K562 (cell line): ENCODE measurements around the gene ECD. TPM values are rescaled to one million over a fixed set of nuclear protein-coding genes. Genes with fewer than 3 reads are reported as not detected.

Experiments used
- DIDO1 ChIP-seq: fragments of 450-650 bp; IDR thresholded peaks from 2 replicates; pipeline ENCODE4 v1.6.1; 2016; ENCODE audit warnings: low read depth, missing biosample characterization, missing genetic modification characterization
- E2F1 ChIP-seq: sonication (generic); formaldehyde crosslinking; IDR thresholded peaks from 2 replicates; pipeline ENCODE4 v1.8.1; 2023; ENCODE audit warnings: mild to moderate bottlenecking, missing genetic modification reagents, moderate library complexity
- FIP1L1 ChIP-seq: fragments of 200-400 bp; formaldehyde crosslinking; IDR thresholded peaks from 2 replicates; pipeline ENCODE4 v1.6.1; 2018; ENCODE audit warnings: mild to moderate bottlenecking, low read depth, low read length; ENCODE audit not compliant: poor library complexity, severe bottlenecking
- FOXO4 ChIP-seq: fragments of 450-650 bp; formaldehyde crosslinking; IDR thresholded peaks from 2 replicates; pipeline ENCODE4 v1.4.0; 2020; ENCODE audit warnings: mild to moderate bottlenecking, moderate library complexity
- HBP1 ChIP-seq: fragments of 450-650 bp; formaldehyde crosslinking; IDR thresholded peaks from 2 replicates; pipeline ENCODE4 v1.4.0; 2022; ENCODE audit warnings: missing genetic modification characterization
- HNRNPL ChIP-seq: fragments of 200-400 bp; formaldehyde crosslinking; IDR thresholded peaks from 2 replicates; pipeline ENCODE4 v1.6.1; 2017; ENCODE audit warnings: low read depth, mild to moderate bottlenecking, low read length
- JUN ChIP-seq, 2 experiments: sonication (generic) in 1 of 2; formaldehyde crosslinking in 1 of 2; IDR thresholded peaks; 2 replicates each; pipeline versions ENCODE4 v1.6.1 to v1.8.0; 2012 to 2022; ENCODE audit warnings: borderline replicate concordance in 2 of 2, mild to moderate bottlenecking in 2 of 2, improper control_type of control experiment in 1 of 2, low read depth in 1 of 2, low read length in 1 of 2, missing genetic modification reagents in 1 of 2
- MEIS2 ChIP-seq: fragments of 450-650 bp; IDR thresholded peaks from 2 replicates; pipeline ENCODE4 v1.6.1; 2014; ENCODE audit warnings: mild to moderate bottlenecking; ENCODE audit not compliant: partially characterized antibody
- NCOA2 ChIP-seq, 2 experiments: fragments of 450-650 bp; IDR thresholded peaks; 2 replicates each; pipeline ENCODE4 v1.6.1; 2018; ENCODE audit warnings: mild to moderate bottlenecking in 2 of 2, moderate library complexity in 1 of 2; ENCODE audit not compliant: partially characterized antibody in 2 of 2
- NR0B1 ChIP-seq: fragments of 450-650 bp; IDR thresholded peaks from one replicate; pipeline ENCODE4 v1.6.1; 2018; ENCODE audit warnings: mild to moderate bottlenecking, moderate library complexity; ENCODE audit not compliant: partially characterized antibody
- TFAM ChIP-seq: fragments of 250-450 bp; sonication (Bioruptor Pico); conservative IDR thresholded peaks from 2 replicates; pipeline ENCODE4 v1.5.0; 2021; ENCODE audit warnings: mild to moderate bottlenecking, moderate library complexity
- THRA ChIP-seq: fragments of 450-650 bp; IDR thresholded peaks from 2 replicates; pipeline ENCODE4 v1.6.1; 2017; ENCODE audit warnings: mild to moderate bottlenecking, moderate library complexity
- USF1 ChIP-seq: sonication (generic); formaldehyde crosslinking; IDR thresholded peaks from 2 replicates; pipeline ENCODE4 v1.9.0; 2022; ENCODE audit warnings: mild to moderate bottlenecking, missing genetic modification reagents
- ZBTB34 ChIP-seq: fragments of 250-450 bp; sonication (Bioruptor Pico); IDR thresholded peaks from 2 replicates; pipeline ENCODE4 v1.8.0; 2021; ENCODE audit warnings: mild to moderate bottlenecking, moderate library complexity
- ZBTB7A ChIP-seq: IDR thresholded peaks from 2 replicates; pipeline ENCODE4 v1.6.1; 2011; ENCODE audit warnings: low read depth, mild to moderate bottlenecking, low read length, moderate library complexity, borderline replicate concordance; ENCODE audit not compliant: control insufficient read depth
- polyA plus RNA-seq, 8 experiments: library from polyadenylated mRNA; depleted of rRNA in 4 of 8; stranded (reverse) in 5 of 8; unstranded in 3 of 8; fragments of >200 nt; fragmentation: Nextera tagmentation in 2 of 8; fragmentation: Illumina TruSeq in 1 of 8; extraction: Ambion mirVana in 2 of 8; extraction: Trizol in 1 of 8; gene quantifications; 2 replicates each; pipeline versions ENCODE4 v1.2.1 to v1.2.3, GENCODE V29; 2011 to 2014; ENCODE audit warnings: inconsistent platforms in 1 of 8, missing spikeins in 1 of 8
- total RNA-seq, 7 experiments: library from RNA; depleted of rRNA in 6 of 7; stranded (reverse); fragments of >200 nt in 6 of 7; fragmentation: Illumina TruSeq in 2 of 7; extraction: Trizol in 2 of 7; gene quantifications; 2 replicates each; pipeline versions ENCODE4 v1.2.1 to v1.2.3, GENCODE V29; 2011 to 2021; ENCODE audit warnings: low replicate concordance in 1 of 7

The ECD gene
- total and polyA plus RNA-seq, 9 of the 15 experiments (the other 6 are each of a cell fraction or from before 2014, with no cell fraction given) = 33.5 to 79.9 (median 53.2) TPM

- TF ChIP-seq JUN (IDR thresholded peaks at IDR 0.05; ENCODE audit: borderline replicate concordance, low read depth, low read length) = peak; percentile 72; the same call in 1 of the 2 replicates
- TF ChIP-seq JUN (CRISPR knock-in tag; IDR thresholded peaks at IDR 0.05; ENCODE audit: borderline replicate concordance) = no peak
- peak; percentile 15; the same call in 1 of the 2 replicates for TF ChIP-seq ZBTB7A
- TF ChIP-seq USF1 (CRISPR knock-in tag) = peak; percentile 43
- no peak for TF ChIP-seq NR0B1
- peak; percentile 72 for TF ChIP-seq FIP1L1
- TF ChIP-seq HBP1 (CRISPR knock-in tag) = no peak; the same call in 1 of the 2 replicates
- peak; percentile 84 for TF ChIP-seq MEIS2
- TF ChIP-seq THRA = no peak
- TF ChIP-seq NCOA2 (IDR thresholded peaks at IDR 0.05; ENCODE audit: partially characterized antibody in 2 of 2) = no peak
- TF ChIP-seq DIDO1 (tag) = no peak
- peak; percentile 92 for TF ChIP-seq E2F1 (CRISPR knock-in tag)
- TF ChIP-seq ZBTB34 = no peak
- TF ChIP-seq HNRNPL = peak; percentile 88
- no peak for TF ChIP-seq TFAM
- peak; percentile 62; the same call in 1 of the 2 replicates for TF ChIP-seq FOXO4 (CRISPR knock-in tag)
Observed at GRCh38 chr10:73096449-73097304, 71.1 kb downstream of the ECD start, which contains the start of gene P4HA1 (continued).
